GM21737 (cell line): ENCODE measurements around the gene ATG2B.

ENCODE experiments used
- ATAC-seq: cut with Tn5 transposase; IDR thresholded peaks from one replicate; pipeline ENCODE4 v1.9.1; 2021; ENCODE audit warnings: mild to moderate bottlenecking, moderate library complexity; ENCODE audit not compliant: unreplicated experiment

ATG2B gene

GRCh38 chr14:96274122-96274521 lies 89.0 kb downstream of the ATG2B start:
- ATAC-seq, result no peak

GRCh38 chr14:96273629-96274028 lies 89.5 kb downstream of the ATG2B start:
- ATAC-seq, result no peak

GRCh38 chr14:96272777-96273473 lies 90.2 kb downstream of the ATG2B start:
- ATAC-seq, result no peak

- ATAC-seq, result no peak
These were observed 91.7 kb downstream of the ATG2B start for GRCh38 chr14:96271421-96271762.

GRCh38 chr14:96270565-96271420 lies 92.3 kb downstream of the ATG2B start:
- ATAC-seq, result no peak

GRCh38 chr14:96269359-96269710 lies 93.8 kb downstream of the ATG2B start:
- ATAC-seq, result no peak

GRCh38 chr14:96268431-96269358 lies 94.4 kb downstream of the ATG2B start:
- no peak for ATAC-seq

GRCh38 chr14:96267916-96268315 lies 95.2 kb downstream of the ATG2B start:
- ATAC-seq, result no peak

- ATAC-seq, result no peak
These were observed 95.8 kb downstream of the ATG2B start for GRCh38 chr14:96267336-96267735.

- no peak for ATAC-seq
These were observed 97.6 kb downstream of the ATG2B start for GRCh38 chr14:96265383-96266095.

- ATAC-seq, result no peak
These were observed 98.3 kb downstream of the ATG2B start for GRCh38 chr14:96264853-96265252.

GRCh38 chr14:96264200-96264553 lies 99.0 kb downstream of the ATG2B start:
- no peak for ATAC-seq

GRCh38 chr14:96263347-96264199 lies 99.6 kb downstream of the ATG2B start:
- no peak for ATAC-seq

GRCh38 chr14:96261772-96262655 lies 101.1 kb downstream of the ATG2B start:
- ATAC-seq, result no peak

GRCh38 chr14:96261053-96261452 lies 102.1 kb downstream of the ATG2B start:
- ATAC-seq, result no peak

- ATAC-seq, result no peak
These were observed 102.8 kb downstream of the ATG2B start for GRCh38 chr14:96260341-96260821.

- no peak for ATAC-seq
These were observed 105.2 kb downstream of the ATG2B start for GRCh38 chr14:96257900-96258299.

GRCh38 chr14:96257056-96257455 lies 106.1 kb downstream of the ATG2B start:
- no peak for ATAC-seq

- no peak for ATAC-seq
These were observed 106.7 kb downstream of the ATG2B start for GRCh38 chr14:96256407-96256806.
